ENCODE data around the gene NXPE2.

Gene NXPE2

DNA sequence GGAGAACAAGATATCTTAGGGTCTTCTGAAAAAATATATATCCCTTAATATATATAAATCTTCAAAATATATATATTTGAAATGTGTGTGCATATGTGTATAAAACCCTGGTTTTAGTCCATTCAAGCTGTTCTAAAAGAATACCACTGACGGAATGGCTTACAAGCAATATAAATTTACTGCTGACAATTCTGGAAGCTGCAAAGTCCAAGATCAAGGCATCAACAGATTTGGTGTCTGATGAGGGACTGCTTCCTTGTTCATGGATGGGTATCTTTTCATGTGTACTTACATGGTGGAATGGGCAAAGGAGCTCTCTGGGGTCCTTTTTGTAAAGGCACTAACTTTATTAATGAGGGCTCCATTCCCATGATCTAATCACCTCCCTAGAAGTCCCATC lies 6.8 kb downstream of the NXPE2 start:
- H3K4me3 ChIP-seq (ENCODE audit: insufficient read depth, low read length, poor library complexity, severe bottlenecking): no peak overlapping the region
- H4K20me1 ChIP-seq (ENCODE audit: low read depth, low read length): no peaks in the 10 kb centered on the region
- H3K4me2 ChIP-seq (ENCODE audit: low read depth, low read length, poor library complexity, severe bottlenecking): no peak overlapping the region
- H3F3A ChIP-seq (ENCODE audit: insufficient read depth): no peaks in the 10 kb centered on the region
- no peaks in the 10 kb centered on the region for H3K36me3 ChIP-seq (ENCODE audit: low read length)
- no peak overlapping the region for H3K9ac ChIP-seq (ENCODE audit: low read length)
- no peaks in the 10 kb centered on the region for H3K27me3 ChIP-seq (ENCODE audit: low read length)
- H3K27ac ChIP-seq (ENCODE audit: low read depth, low read length): no peak overlapping the region
- peaks cover 7% of the 10 kb centered on the region; the same call in 1 of the 2 replicates for H3K9me3 ChIP-seq (ENCODE audit: insufficient read depth, low read length)
- TF ChIP-seq EZH2phosphoT487 (conservative IDR thresholded peaks at IDR 0.05; ENCODE audit: low read length) (no peak), CTCF (IDR thresholded peaks at IDR 0.05; ENCODE audit: insufficient read depth, low read length, poor library complexity, severe bottlenecking) (no peak)
- no peak overlapping the region for H2AFZ ChIP-seq (ENCODE audit: low read depth, low read length, severe bottlenecking)
- no peaks in the 10 kb centered on the region for H3K9me2 ChIP-seq (replicated peaks; ENCODE audit: insufficient read depth, low read length)
- H3K79me2 ChIP-seq (ENCODE audit: insufficient read depth, low read length): no peaks in the 10 kb centered on the region

- H4K20me1 ChIP-seq (ENCODE audit: low read depth, low read length): no peaks in the 10 kb centered on the region
- TF ChIP-seq CTCF (IDR thresholded peaks at IDR 0.05; ENCODE audit: insufficient read depth, low read length, poor library complexity, severe bottlenecking) (no peak), EZH2phosphoT487 (conservative IDR thresholded peaks at IDR 0.05; ENCODE audit: low read length) (no peak)
- no peak overlapping the region for H2AFZ ChIP-seq (ENCODE audit: low read depth, low read length, severe bottlenecking)
Observed at GRCh38 chr11:114705280-114706024, 27.1 kb downstream of the NXPE2 start.

DNA sequence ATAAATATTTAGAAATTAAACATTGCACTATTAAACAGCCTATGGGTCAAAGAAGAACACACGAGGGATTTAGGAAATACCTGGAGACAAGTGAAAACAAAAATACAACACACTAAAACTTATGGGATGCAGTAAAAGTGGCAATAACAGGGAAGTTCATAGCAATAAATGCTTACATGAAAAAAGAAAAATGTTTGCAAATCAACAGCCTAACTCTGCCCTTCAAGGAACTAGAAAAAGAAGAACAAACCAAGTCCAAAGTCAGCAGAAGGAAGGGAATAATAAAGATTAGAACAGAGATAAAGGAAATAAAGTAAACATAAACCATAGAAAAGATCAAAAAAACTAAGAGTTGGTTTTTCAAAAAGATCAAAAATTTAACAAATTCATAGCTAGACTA lies 31.6 kb downstream of the NXPE2 start:
- no peaks in the 10 kb centered on the region; the same call in 1 of the 2 replicates for H3K9me3 ChIP-seq (ENCODE audit: insufficient read depth, low read length)
- H3K79me2 ChIP-seq (ENCODE audit: insufficient read depth, low read length): no peaks in the 10 kb centered on the region
- no peaks in the 10 kb centered on the region for H3K27me3 ChIP-seq (ENCODE audit: low read length)
- no peaks in the 10 kb centered on the region for H3K9me2 ChIP-seq (replicated peaks; ENCODE audit: insufficient read depth, low read length)
- H3K4me2 ChIP-seq (ENCODE audit: low read depth, low read length, poor library complexity, severe bottlenecking): no peak overlapping the region
- TF ChIP-seq CTCF (IDR thresholded peaks at IDR 0.05; ENCODE audit: insufficient read depth, low read length, poor library complexity, severe bottlenecking) (no peak), EZH2phosphoT487 (conservative IDR thresholded peaks at IDR 0.05; ENCODE audit: low read length) (no peak)
- no peak overlapping the region for H3K27ac ChIP-seq (ENCODE audit: low read depth, low read length)
- H3K9ac ChIP-seq (ENCODE audit: low read length): no peak overlapping the region
- H3K4me3 ChIP-seq (ENCODE audit: insufficient read depth, low read length, poor library complexity, severe bottlenecking): no peak overlapping the region
- H3F3A ChIP-seq (ENCODE audit: insufficient read depth): no peaks in the 10 kb centered on the region
- no peak overlapping the region for H2AFZ ChIP-seq (ENCODE audit: low read depth, low read length, severe bottlenecking)
- H3K36me3 ChIP-seq (ENCODE audit: low read length): no peaks in the 10 kb centered on the region
- no peaks in the 10 kb centered on the region for H4K20me1 ChIP-seq (ENCODE audit: low read depth, low read length)

More at GRCh38 chr11:114705280-114706024, 27.1 kb downstream of the NXPE2 start:
- no peak overlapping the region for H3K27ac ChIP-seq (ENCODE audit: low read depth, low read length)
- H3K27me3 ChIP-seq (ENCODE audit: low read length): no peaks in the 10 kb centered on the region
- H3F3A ChIP-seq (ENCODE audit: insufficient read depth): no peaks in the 10 kb centered on the region
- no peak overlapping the region for H3K9ac ChIP-seq (ENCODE audit: low read length)
- H3K4me2 ChIP-seq (ENCODE audit: low read depth, low read length, poor library complexity, severe bottlenecking): no peak overlapping the region
- no peaks in the 10 kb centered on the region for H3K9me2 ChIP-seq (replicated peaks; ENCODE audit: insufficient read depth, low read length)
- H3K36me3 ChIP-seq (ENCODE audit: low read length): no peaks in the 10 kb centered on the region
- no peaks in the 10 kb centered on the region; the same call in 1 of the 2 replicates for H3K9me3 ChIP-seq (ENCODE audit: insufficient read depth, low read length)
- no peaks in the 10 kb centered on the region for H3K79me2 ChIP-seq (ENCODE audit: insufficient read depth, low read length)
- no peak overlapping the region for H3K4me3 ChIP-seq (ENCODE audit: insufficient read depth, low read length, poor library complexity, severe bottlenecking)
